ENCODE data around the gene GLIS1. TPM values are rescaled to one million over a fixed set of nuclear protein-coding genes. Genes with fewer than 3 reads are reported as not detected.

GLIS1 gene
- total and polyA plus RNA-seq, 2 of the 8 experiments (the other 6 are each of a cell fraction or from before 2014, with no cell fraction given), result 0.15 to 0.22 TPM

- TF ChIP-seq SP2 (IDR thresholded peaks at IDR 0.05; ENCODE audit: low read length), result no peak
- TF ChIP-seq JUND (IDR thresholded peaks at IDR 0.05; ENCODE audit: low read length), result no peak
- TF ChIP-seq, protein P1, sequence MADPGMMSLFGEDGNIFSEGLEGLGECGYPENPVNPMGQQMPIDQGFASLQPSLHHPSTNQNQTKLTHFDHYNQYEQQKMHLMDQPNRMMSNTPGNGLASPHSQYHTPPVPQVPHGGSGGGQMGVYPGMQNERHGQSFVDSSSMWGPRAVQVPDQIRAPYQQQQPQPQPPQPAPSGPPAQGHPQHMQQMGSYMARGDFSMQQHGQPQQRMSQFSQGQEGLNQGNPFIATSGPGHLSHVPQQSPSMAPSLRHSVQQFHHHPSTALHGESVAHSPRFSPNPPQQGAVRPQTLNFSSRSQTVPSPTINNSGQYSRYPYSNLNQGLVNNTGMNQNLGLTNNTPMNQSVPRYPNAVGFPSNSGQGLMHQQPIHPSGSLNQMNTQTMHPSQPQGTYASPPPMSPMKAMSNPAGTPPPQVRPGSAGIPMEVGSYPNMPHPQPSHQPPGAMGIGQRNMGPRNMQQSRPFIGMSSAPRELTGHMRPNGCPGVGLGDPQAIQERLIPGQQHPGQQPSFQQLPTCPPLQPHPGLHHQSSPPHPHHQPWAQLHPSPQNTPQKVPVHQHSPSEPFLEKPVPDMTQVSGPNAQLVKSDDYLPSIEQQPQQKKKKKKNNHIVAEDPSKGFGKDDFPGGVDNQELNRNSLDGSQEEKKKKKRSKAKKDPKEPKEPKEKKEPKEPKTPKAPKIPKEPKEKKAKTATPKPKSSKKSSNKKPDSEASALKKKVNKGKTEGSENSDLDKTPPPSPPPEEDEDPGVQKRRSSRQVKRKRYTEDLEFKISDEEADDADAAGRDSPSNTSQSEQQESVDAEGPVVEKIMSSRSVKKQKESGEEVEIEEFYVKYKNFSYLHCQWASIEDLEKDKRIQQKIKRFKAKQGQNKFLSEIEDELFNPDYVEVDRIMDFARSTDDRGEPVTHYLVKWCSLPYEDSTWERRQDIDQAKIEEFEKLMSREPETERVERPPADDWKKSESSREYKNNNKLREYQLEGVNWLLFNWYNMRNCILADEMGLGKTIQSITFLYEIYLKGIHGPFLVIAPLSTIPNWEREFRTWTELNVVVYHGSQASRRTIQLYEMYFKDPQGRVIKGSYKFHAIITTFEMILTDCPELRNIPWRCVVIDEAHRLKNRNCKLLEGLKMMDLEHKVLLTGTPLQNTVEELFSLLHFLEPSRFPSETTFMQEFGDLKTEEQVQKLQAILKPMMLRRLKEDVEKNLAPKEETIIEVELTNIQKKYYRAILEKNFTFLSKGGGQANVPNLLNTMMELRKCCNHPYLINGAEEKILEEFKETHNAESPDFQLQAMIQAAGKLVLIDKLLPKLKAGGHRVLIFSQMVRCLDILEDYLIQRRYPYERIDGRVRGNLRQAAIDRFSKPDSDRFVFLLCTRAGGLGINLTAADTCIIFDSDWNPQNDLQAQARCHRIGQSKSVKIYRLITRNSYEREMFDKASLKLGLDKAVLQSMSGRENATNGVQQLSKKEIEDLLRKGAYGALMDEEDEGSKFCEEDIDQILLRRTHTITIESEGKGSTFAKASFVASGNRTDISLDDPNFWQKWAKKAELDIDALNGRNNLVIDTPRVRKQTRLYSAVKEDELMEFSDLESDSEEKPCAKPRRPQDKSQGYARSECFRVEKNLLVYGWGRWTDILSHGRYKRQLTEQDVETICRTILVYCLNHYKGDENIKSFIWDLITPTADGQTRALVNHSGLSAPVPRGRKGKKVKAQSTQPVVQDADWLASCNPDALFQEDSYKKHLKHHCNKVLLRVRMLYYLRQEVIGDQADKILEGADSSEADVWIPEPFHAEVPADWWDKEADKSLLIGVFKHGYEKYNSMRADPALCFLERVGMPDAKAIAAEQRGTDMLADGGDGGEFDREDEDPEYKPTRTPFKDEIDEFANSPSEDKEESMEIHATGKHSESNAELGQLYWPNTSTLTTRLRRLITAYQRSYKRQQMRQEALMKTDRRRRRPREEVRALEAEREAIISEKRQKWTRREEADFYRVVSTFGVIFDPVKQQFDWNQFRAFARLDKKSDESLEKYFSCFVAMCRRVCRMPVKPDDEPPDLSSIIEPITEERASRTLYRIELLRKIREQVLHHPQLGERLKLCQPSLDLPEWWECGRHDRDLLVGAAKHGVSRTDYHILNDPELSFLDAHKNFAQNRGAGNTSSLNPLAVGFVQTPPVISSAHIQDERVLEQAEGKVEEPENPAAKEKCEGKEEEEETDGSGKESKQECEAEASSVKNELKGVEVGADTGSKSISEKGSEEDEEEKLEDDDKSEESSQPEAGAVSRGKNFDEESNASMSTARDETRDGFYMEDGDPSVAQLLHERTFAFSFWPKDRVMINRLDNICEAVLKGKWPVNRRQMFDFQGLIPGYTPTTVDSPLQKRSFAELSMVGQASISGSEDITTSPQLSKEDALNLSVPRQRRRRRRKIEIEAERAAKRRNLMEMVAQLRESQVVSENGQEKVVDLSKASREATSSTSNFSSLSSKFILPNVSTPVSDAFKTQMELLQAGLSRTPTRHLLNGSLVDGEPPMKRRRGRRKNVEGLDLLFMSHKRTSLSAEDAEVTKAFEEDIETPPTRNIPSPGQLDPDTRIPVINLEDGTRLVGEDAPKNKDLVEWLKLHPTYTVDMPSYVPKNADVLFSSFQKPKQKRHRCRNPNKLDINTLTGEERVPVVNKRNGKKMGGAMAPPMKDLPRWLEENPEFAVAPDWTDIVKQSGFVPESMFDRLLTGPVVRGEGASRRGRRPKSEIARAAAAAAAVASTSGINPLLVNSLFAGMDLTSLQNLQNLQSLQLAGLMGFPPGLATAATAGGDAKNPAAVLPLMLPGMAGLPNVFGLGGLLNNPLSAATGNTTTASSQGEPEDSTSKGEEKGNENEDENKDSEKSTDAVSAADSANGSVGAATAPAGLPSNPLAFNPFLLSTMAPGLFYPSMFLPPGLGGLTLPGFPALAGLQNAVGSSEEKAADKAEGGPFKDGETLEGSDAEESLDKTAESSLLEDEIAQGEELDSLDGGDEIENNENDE (IDR thresholded peaks at IDR 0.05; ENCODE audit: insufficient replicate concordance, low read length), result no peak
- no peak for TF ChIP-seq GABPA (IDR thresholded peaks at IDR 0.05; ENCODE audit: borderline replicate concordance, insufficient read depth, low read length)
- TF ChIP-seq CTCF (IDR thresholded peaks at IDR 0.05; ENCODE audit: control extremely low read depth in 1 of 3, insufficient read depth in 1 of 3, low read depth in 1 of 3, low read length in 3 of 3), result no peak
- no peak for TF ChIP-seq EGR1 (IDR thresholded peaks at IDR 0.05; ENCODE audit: borderline replicate concordance, low read depth, low read length)
Measured at GRCh38 chr1:53524428-53525375, 214.3 kb downstream of the GLIS1 start (continued).

Measured in H1 (cell line).